NCI-H2227 treated with DMSO at 0.1 percent for 48 hours (cell line): ENCODE results near the gene QRICH1.
A peak's percentile ranks its signal among the peaks of the same experiment; 100 is the strongest.

Experiments
- DNase-seq: peaks from one replicate; lab custom pipeline; 2025; lab: John Stamatoyannopoulos, UW

The QRICH1 gene

GRCh38 chr3:48997714-48998637, 95.9 kb downstream of the QRICH1 start:
- peak; percentile 78 for DNase-seq

GRCh38 chr3:48997102-48997635, 96.7 kb downstream of the QRICH1 start:
- DNase-seq = no peak

- DNase-seq = no peak
Measured at GRCh38 chr3:48996640-48997039, 97.2 kb downstream of the QRICH1 start.

- no peak for DNase-seq
Measured at GRCh38 chr3:48993834-48994233, 100.0 kb downstream of the QRICH1 start.

- DNase-seq = no peak
Measured at GRCh38 chr3:48991851-48992545, 101.9 kb downstream of the QRICH1 start.

- no peak for DNase-seq
Measured at GRCh38 chr3:48990636-48991469, 103.0 kb downstream of the QRICH1 start.

- DNase-seq = peak; percentile 51
Measured at GRCh38 chr3:48989796-48990635, 103.9 kb downstream of the QRICH1 start, which contains the start of gene P4HTM. P4HTM (plus strand) TSS chr3:48990241; CDS start chr3:48990257, 16 bp downstream.

GRCh38 chr3:48989126-48989795, 104.6 kb downstream of the QRICH1 start:
- DNase-seq = no peak

- no peak for DNase-seq
Measured at GRCh38 chr3:48985831-48986376, 108.0 kb downstream of the QRICH1 start.

- DNase-seq = no peak
Measured at GRCh38 chr3:48984663-48985062, 109.2 kb downstream of the QRICH1 start.

- DNase-seq = no peak
Measured at GRCh38 chr3:48983096-48983495, 110.8 kb downstream of the QRICH1 start.

GRCh38 chr3:48982686-48983085, 111.2 kb downstream of the QRICH1 start:
- no peak for DNase-seq

- no peak for DNase-seq
Measured at GRCh38 chr3:48982016-48982415, 111.9 kb downstream of the QRICH1 start.

GRCh38 chr3:48980295-48980694, 113.6 kb downstream of the QRICH1 start:
- no peak for DNase-seq
